ENCODE results near the gene FAM240A. TPM values are rescaled to one million over a fixed set of nuclear protein-coding genes. Genes with fewer than 3 reads are reported as not detected.

The FAM240A gene
- total and polyA plus RNA-seq, 2 experiments from 2014 or later: 0.18 TPM; not detected in 1

GRCh38 chr3:46607603-46608028, 4.7 kb upstream of the FAM240A start:
- peaks cover 49% of the 10 kb centered on the region for H3K4me1 Mint-ChIP-seq
- Histone ChIP-seq H2AFZ (peak overlapping the region; percentile 86), H3K4me1 (ENCODE audit: insufficient read depth) (peaks cover 37% of the 10 kb centered on the region), H3K79me2 (replicated peaks; ENCODE audit: insufficient read depth) (no peaks in the 10 kb centered on the region), H3K27ac (ENCODE audit: low read depth) (no peak overlapping the region), H3K4me3 (no peak overlapping the region), H3K27me3 (ENCODE audit: insufficient read depth) (no peaks in the 10 kb centered on the region), H3F3A (replicated peaks; ENCODE audit: low read depth) (no peaks in the 10 kb centered on the region), H4K20me1 (replicated peaks; ENCODE audit: insufficient read depth) (no peaks in the 10 kb centered on the region), H3K36me3 (ENCODE audit: insufficient read depth) (no peaks in the 10 kb centered on the region), H3K9me2 (ENCODE audit: insufficient read depth) (no peaks in the 10 kb centered on the region), H3K4me2 (no peak overlapping the region)
- H3K9me3 Mint-ChIP-seq: no peaks in the 10 kb centered on the region
- no peak overlapping the region for H3K4me3 Mint-ChIP-seq
- peak; percentile 90 for ATAC-seq
- DNase-seq (ENCODE audit: low spot score): peak; percentile 85
- TF ChIP-seq CTCF (conservative IDR thresholded peaks at IDR 0.05; ENCODE audit: low read depth in 2 of 2) (peak; percentile 54 to 61), NANOG (IDR thresholded peaks at IDR 0.05; ENCODE audit: borderline replicate concordance) (no peak), ZNF114 (CRISPR knock-in tag; IDR thresholded peaks at IDR 0.05) (no peak)
- no peaks in the 10 kb centered on the region for H3K36me3 Mint-ChIP-seq (ENCODE audit: low read depth)
- H3K27ac Mint-ChIP-seq: peak overlapping the region; percentile 58; the same call in 1 of the 2 replicates
- peaks cover 2% of the 10 kb centered on the region for H3K27me3 Mint-ChIP-seq (ENCODE audit: insufficient read depth, low read depth, poor library complexity)

- Histone ChIP-seq H3K27me3 (ENCODE audit: insufficient read depth) (no peaks in the 10 kb centered on the region), H3K27ac (ENCODE audit: low read depth) (peak overlapping the region; percentile 61; the same call in 1 of the 2 replicates), H3F3A (replicated peaks; ENCODE audit: low read depth) (no peaks in the 10 kb centered on the region), H4K20me1 (replicated peaks; ENCODE audit: insufficient read depth) (no peaks in the 10 kb centered on the region), H2AFZ (peak overlapping the region; percentile 88), H3K9me2 (ENCODE audit: insufficient read depth) (no peaks in the 10 kb centered on the region), H3K79me2 (replicated peaks; ENCODE audit: insufficient read depth) (no peaks in the 10 kb centered on the region), H3K4me2 (no peak overlapping the region), H3K4me1 (ENCODE audit: insufficient read depth) (peaks cover 30% of the 10 kb centered on the region), H3K4me3 (no peak overlapping the region), H3K36me3 (ENCODE audit: insufficient read depth) (no peaks in the 10 kb centered on the region)
- DNase-seq (ENCODE audit: low spot score) (no peak), ATAC-seq (no peak)
- Mint-ChIP-seq H3K27ac (no peak overlapping the region), H3K9me3 (no peaks in the 10 kb centered on the region), H3K36me3 (ENCODE audit: low read depth) (no peaks in the 10 kb centered on the region), H3K27me3 (ENCODE audit: insufficient read depth, low read depth, poor library complexity) (peaks cover 4% of the 10 kb centered on the region), H3K4me1 (peaks cover 43% of the 10 kb centered on the region), H3K4me3 (no peak overlapping the region)
- no peak for TF ChIP-seq ETS1 (IDR thresholded peaks at IDR 0.05)
- no peak for TF ChIP-seq ZNF331 (CRISPR knock-in tag; IDR thresholded peaks at IDR 0.05; ENCODE audit: low read depth)
- TF ChIP-seq POLR2AphosphoS5 (IDR thresholded peaks at IDR 0.05; ENCODE audit: low read depth): no peak
- TF ChIP-seq CREB1 (CRISPR knock-in tag; IDR thresholded peaks at IDR 0.05; ENCODE audit: low read depth): no peak
- TF ChIP-seq EZH2 (IDR thresholded peaks at IDR 0.05; ENCODE audit: low read depth, unreplicated experiment): no peak
- TF ChIP-seq ZNF462 (CRISPR knock-in tag; IDR thresholded peaks at IDR 0.05): no peak
- TF ChIP-seq ZNF114 (CRISPR knock-in tag; IDR thresholded peaks at IDR 0.05): no peak
- TF ChIP-seq NANOG (IDR thresholded peaks at IDR 0.05; ENCODE audit: borderline replicate concordance): no peak
- no peak for TF ChIP-seq EZH2phosphoT487 (IDR thresholded peaks at IDR 0.05; ENCODE audit: unreplicated experiment)
- TF ChIP-seq JUNB (IDR thresholded peaks at IDR 0.05; ENCODE audit: unreplicated experiment): no peak
Observed at GRCh38 chr3:46609212-46609721, 3.1 kb upstream of the FAM240A start.

Measured in GM23338 (cell line).